ENCODE measurements around the gene CACNA1B.
"Not testable (repeated sequence)": the region's sequence is repeated elsewhere in the genome, so short reads cannot be mapped to it uniquely, and the experiment has no call there.

CACNA1B gene

GRCh38 chr9:138117101-138117750 is 239.6 kb downstream of the CACNA1B start:
- DNase-seq (ENCODE audit: low spot score): no peak

DNA sequence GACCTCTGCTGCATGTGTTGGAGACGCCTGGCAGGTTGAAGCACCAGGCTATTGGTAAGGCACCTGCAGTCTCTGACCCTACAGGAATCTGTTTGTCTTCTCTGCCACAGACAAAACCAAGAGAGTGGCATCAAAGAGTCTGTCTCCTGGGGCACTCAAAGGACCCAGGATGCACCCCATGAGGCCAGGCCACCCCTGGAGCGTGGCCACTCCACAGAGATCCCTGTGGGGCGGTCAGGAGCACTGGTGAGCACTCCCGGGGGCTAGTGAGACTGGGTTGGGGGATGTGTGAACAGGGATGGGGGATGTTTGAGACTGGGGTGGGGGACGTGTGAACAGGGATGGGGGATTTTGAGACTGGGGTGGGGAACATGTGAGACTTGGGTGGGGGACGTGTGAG is 240.3 kb downstream of the CACNA1B start:
- no peak for DNase-seq (ENCODE audit: low spot score)

GRCh38 chr9:138118601-138119071 is 241.1 kb downstream of the CACNA1B start:
- DNase-seq (ENCODE audit: low spot score): no peak

DNA sequence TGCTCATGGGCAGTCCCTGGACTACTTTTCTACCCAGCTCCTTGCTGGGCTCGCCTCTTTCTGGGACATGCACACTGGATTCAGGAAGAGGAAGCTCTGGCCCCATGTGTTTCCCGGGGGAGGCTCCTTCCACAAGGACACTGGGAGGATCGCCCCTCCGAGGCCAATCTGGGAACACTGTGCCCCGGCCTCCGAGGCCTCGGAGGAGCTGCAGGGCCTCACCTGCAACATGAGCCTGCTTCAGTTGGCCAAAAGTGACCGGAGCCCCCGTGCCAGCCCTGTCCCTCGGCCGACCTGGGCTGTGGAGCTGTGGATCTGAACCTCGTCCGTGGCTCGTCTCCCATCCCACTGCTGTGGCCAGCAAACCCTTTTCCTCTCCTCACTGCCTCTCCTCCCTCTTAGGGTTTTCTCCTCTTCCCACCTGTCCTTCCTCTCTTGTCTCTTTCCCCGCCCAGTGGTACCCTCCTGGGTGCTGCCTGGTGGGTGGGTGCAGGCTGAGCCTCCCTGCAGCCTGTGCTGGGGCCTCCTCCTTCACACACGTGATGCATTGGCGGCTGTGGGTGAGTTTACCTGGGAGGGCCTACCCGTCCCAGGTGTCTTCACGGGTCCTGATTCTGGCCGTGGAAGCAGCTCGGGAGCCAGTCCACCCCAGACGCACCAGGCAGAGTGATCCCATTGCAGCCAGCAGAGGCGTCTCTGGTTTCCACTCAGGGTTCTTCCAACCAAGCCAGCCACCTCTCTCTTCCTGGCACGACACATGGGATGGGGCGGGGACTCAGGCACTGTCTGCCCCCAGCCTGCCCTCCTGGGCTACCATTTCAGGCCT is 241.8 kb downstream of the CACNA1B start:
- no peak for DNase-seq (ENCODE audit: low spot score)

GRCh38 chr9:138120072-138120471 is 242.5 kb downstream of the CACNA1B start:
- no peak for DNase-seq (ENCODE audit: low spot score)

DNA sequence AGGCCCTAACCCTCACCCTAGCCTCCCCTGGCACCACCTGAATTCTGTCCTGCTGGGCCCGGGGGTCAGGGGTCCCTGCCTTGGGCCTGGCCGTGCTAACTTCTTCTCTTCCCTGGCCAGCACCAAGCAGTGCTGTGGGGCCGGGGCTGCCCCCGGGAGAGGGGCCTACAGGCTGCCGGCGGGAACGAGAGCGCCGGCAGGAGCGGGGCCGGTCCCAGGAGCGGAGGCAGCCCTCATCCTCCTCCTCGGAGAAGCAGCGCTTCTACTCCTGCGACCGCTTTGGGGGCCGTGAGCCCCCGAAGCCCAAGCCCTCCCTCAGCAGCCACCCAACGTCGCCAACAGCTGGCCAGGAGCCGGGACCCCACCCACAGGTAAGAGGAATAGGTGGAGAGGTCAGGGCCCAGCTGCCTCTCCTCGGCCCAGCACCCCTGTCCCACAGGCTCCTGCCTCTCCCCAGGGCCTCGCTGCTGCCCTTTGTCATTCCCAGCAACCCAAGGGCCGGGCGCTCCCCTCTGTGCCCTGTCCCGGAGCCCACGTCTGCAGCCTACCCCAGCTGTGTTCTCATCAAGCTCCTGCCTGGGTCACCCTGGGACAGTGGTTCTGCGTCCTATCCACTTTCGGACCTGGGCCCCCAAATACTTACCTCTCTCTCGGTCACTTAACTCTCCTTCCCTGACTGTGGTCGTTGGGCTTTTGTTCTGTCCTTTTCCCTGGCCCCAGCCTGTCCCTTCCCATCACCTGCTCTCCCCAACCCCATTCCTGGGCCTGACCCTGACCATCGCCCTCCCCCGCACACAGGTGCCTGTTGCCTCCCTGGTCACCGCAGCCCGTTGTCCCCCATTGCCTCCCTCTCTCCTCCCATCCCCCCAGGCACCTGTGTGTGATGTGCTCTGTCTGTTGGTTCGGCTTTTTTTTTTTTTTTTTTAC is 243.2 kb downstream of the CACNA1B start:
- DNase-seq (ENCODE audit: low spot score): no peak

- DNase-seq (ENCODE audit: low spot score): no peak
Observed at GRCh38 chr9:138121438-138122050, 244.0 kb downstream of the CACNA1B start.

GRCh38 chr9:138122201-138122600 is 244.6 kb downstream of the CACNA1B start:
- DNase-seq (ENCODE audit: low spot score): no peak

- DNase-seq (ENCODE audit: low spot score): no peak
Observed at GRCh38 chr9:138122676-138123075, 245.1 kb downstream of the CACNA1B start.

DNA sequence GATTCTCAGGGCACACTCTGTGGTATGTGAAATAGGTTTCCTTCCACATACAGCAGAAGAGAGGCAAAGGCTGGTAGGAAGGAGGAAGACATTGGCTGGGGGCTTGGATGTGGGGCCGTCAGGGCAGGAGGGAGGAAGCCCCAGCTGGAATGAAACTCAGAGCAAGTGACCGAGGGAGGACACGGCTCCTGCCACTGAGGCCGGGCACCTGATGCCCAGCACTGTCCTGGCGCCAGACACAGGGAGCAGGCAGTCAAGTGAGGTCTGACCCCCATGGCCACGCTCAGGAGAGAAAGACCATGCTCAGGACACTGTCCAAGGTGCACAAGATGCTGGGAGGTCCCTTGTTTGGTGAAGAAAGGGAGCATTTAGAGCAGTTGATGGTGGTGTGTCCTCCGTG is 245.5 kb downstream of the CACNA1B start:
- no peak for DNase-seq (ENCODE audit: low spot score)

- not testable (repeated sequence) for DNase-seq (ENCODE audit: low spot score)
Observed at GRCh38 chr9:138126090-138126857, 248.7 kb downstream of the CACNA1B start.

GRCh38 chr9:138126858-138127584 is 249.4 kb downstream of the CACNA1B start:
- DNase-seq (ENCODE audit: low spot score): not testable (repeated sequence)

- DNase-seq (ENCODE audit: low spot score): not testable (repeated sequence)
Observed at GRCh38 chr9:138128027-138128426, 250.4 kb downstream of the CACNA1B start.

DNA sequence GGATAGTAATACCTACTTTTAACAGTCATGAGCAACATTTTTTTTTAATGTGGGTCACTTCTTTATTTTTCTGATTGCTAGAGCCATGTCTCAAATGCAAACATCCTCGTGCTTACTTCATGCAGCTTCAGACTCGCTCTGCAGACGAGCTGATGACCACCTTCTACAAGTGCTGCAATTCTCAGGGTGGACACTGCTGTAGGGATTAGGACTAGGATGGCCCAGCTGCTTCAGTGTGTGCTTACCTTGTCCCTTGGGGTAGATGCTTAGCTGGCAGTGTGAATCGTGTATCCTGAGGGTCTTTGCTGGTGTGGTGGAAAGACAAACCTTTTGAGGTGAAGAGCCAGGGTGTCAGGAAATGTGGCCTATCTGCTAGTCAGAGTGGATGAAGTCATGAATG is 251.7 kb downstream of the CACNA1B start:
- not testable (repeated sequence) for DNase-seq (ENCODE audit: low spot score)

DNA sequence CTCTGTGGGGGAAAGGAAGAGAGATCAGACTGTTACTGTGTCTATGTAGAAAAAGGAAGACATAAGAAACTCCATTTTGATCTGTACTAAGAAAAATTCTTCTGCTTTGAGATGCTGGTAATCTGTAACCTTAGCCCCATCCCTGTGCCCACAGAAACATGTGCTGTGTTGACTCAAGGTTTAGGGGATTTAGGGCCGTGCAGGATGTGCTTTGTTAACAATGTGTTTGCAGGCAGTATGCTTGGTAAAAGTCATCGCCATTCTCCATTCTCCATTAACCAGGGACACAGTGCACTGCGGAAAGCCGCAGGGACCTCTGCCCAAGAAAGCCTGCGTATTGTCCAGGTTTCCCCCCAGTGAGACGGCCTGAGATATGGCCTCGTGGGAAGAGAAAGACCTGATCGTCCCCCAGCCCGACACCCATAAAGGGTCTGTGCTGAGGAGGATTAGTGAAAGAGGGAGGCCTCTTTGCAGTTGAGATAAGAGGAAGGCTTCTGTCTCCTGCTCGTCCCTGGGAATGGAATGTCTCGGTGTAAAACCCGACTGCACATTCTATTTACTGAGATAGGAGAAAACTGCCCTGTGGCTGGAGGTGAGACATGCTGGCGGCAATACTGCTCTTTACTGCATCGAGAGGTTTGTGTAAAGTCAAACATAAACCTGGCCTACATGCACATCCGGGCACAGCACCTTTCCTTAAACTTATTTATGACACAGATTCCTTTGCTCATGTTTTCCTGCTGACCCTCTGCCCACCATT is 255.5 kb downstream of the CACNA1B start:
- not testable (repeated sequence) for DNase-seq (ENCODE audit: low spot score)

DNA sequence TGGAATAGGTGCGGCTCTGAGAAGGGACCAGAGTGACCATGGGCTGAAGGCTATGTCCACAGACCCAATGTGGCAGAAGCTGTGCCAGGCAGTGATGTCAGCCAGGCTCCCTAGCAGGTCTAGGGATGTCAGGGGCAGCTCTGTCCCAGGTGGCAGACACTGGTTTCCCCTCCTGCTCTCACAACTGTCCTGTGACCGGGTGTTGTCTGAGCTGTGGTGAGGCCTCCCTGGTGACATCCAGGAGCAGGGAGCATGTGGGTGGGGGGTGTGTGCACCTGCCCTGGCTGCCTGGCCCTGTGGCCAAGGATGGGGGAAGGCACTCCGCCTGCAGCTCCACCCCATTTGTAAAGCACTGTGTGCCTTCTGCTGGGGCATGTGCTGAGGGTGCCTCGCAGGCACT is 257.0 kb downstream of the CACNA1B start:
- not testable (repeated sequence) for DNase-seq (ENCODE audit: low spot score)

DNA sequence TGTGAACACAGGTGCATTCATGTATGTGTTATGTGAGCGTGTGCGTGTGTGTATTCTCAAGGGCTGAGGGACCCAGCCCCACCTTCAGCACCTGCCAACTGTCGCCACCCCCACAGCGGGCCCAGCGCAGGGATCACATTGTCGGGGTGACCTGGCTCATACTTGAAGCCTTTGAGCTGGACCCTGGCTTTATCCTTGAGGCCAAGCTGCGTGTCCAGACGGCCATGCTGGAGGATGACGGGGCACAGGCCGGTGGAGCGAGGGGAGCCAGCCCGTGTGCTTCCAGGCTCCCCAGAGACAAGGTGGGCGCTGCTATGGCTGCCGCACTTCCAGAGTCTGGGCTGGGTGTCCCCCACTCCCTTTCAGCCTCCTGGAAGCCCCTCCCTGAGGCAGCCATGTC is 261.5 kb downstream of the CACNA1B start:
- not testable (repeated sequence) for DNase-seq (ENCODE audit: low spot score)

- not testable (repeated sequence) for DNase-seq (ENCODE audit: low spot score)
Observed at GRCh38 chr9:138140980-138141379, 263.4 kb downstream of the CACNA1B start.

- DNase-seq (ENCODE audit: low spot score): not testable (repeated sequence)
Observed at GRCh38 chr9:138142528-138143244, 265.1 kb downstream of the CACNA1B start.

All from cerebellar cortex (tissue), 1 donor.